IMR-90 (cell line): ENCODE data around the gene RPGRIP1L. TPM values are rescaled to one million over a fixed set of nuclear protein-coding genes. Genes with fewer than 3 reads are reported as not detected.
"Not testable (repeated sequence)": the region's sequence is repeated elsewhere in the genome, so short reads cannot be mapped to it uniquely, and the experiment has no call there.

Experiments used
- ATAC-seq: fragments of 200-7000 bp; cut with Tn5 transposase; 2 replicates; pipeline ENCODE4 v1.9.1; 2020; ENCODE audit warnings: low read depth, mild to moderate bottlenecking, moderate library complexity
- BruUV-seq: library from RNA; stranded (reverse); fragments of 400-500 nt; replicated peaks from 2 replicates; lab custom pipeline; 2021; lab: Mats Ljungman, UMichigan
- CTCF ChIA-PET: fragments of 300-600 bp; formaldehyde crosslinking; extraction: SDS; loops from one replicate; lab custom pipeline; 2021; ENCODE audit warnings: antibody characterized with exemption; lab: Yijun Ruan, JAX
- POLR2A ChIA-PET: fragments of 300-600 bp; sonication (Branson Sonifier 250); formaldehyde crosslinking; loops from one replicate; lab custom pipeline; 2022; ENCODE audit warnings: antibody characterized with exemption; ENCODE audit not compliant: unreplicated experiment; lab: Charles Lee
- DNase-seq: peaks from one replicate; pipeline ENCODE4 v3.0.0; 2013
- H2AFZ ChIP-seq: replicated peaks from 2 replicates; pipeline ENCODE3; 2013; ENCODE audit warnings: low read length, mild to moderate bottlenecking; ENCODE audit not compliant: poor library complexity
- H2AK5ac ChIP-seq: 2 replicates; pipeline ENCODE4 v1.6.1; 2013; ENCODE audit warnings: low read depth, low read length, inconsistent platforms
- H2AK9ac ChIP-seq: replicated peaks from 2 replicates; pipeline ENCODE3; 2013; ENCODE audit warnings: mild to moderate bottlenecking, low read depth, low read length, moderate library complexity; ENCODE audit not compliant: poor library complexity
- H2BK120ac ChIP-seq: 2 replicates; pipeline ENCODE4 v1.6.1; 2013; ENCODE audit warnings: low read depth, low read length, inconsistent platforms
- H2BK15ac ChIP-seq: 3 replicates; pipeline ENCODE4 v1.6.1; 2013; ENCODE audit warnings: low read depth, low read length, inconsistent platforms
- H2BK20ac ChIP-seq: 2 replicates; pipeline ENCODE4 v1.6.1; 2013; ENCODE audit warnings: low read depth, mild to moderate bottlenecking, inconsistent platforms, low read length, moderate library complexity
- H2BK5ac ChIP-seq: 2 replicates; pipeline ENCODE4 v1.6.1; 2013; ENCODE audit warnings: mild to moderate bottlenecking, low read depth, low read length, inconsistent platforms; ENCODE audit not compliant: poor library complexity, severe bottlenecking
- H3K14ac ChIP-seq: replicated peaks from 2 replicates; pipeline ENCODE4 v1.6.1; 2013; ENCODE audit warnings: low read depth, low read length, inconsistent platforms
- H3K18ac ChIP-seq: 2 replicates; pipeline ENCODE4 v1.6.1; 2013; ENCODE audit warnings: low read depth, low read length, control low read depth
- H3K23ac ChIP-seq: 2 replicates; pipeline ENCODE4 v1.6.1; 2013; ENCODE audit warnings: low read depth, low read length, inconsistent platforms
- H3K27ac ChIP-seq: 2 replicates; pipeline ENCODE4 v1.5.1; 2013; ENCODE audit warnings: mild to moderate bottlenecking, control low read depth, low read length; ENCODE audit not compliant: insufficient read depth
- H3K27me3 ChIP-seq: 2 replicates; pipeline ENCODE4 v1.6.1; 2013; ENCODE audit warnings: low read length; ENCODE audit not compliant: control insufficient read depth, insufficient read depth
- H3K36me3 ChIP-seq: 2 replicates; pipeline ENCODE4 v1.6.1; 2013; ENCODE audit warnings: low read length, mixed read lengths; ENCODE audit not compliant: control insufficient read depth, insufficient read depth
- H3K4ac ChIP-seq: 2 replicates; pipeline ENCODE4 v1.6.1; 2013; ENCODE audit warnings: low read depth, low read length, inconsistent platforms
- H3K4me1 ChIP-seq: 2 replicates; pipeline ENCODE4 v1.6.1; 2013; ENCODE audit warnings: low read length, mixed read lengths; ENCODE audit not compliant: control insufficient read depth, insufficient read depth
- H3K4me2 ChIP-seq: 2 replicates; pipeline ENCODE4 v1.6.1; 2013; ENCODE audit warnings: low read depth, mild to moderate bottlenecking, control low read depth, low read length, moderate library complexity
- H3K4me3 ChIP-seq: 2 replicates; pipeline ENCODE4 v1.5.1; 2013; ENCODE audit warnings: low read depth, mild to moderate bottlenecking, control low read depth, low read length, moderate library complexity; ENCODE audit not compliant: insufficient read depth
- H3K56ac ChIP-seq: 2 replicates; pipeline ENCODE4 v1.6.1; 2013; ENCODE audit warnings: low read length, inconsistent platforms; ENCODE audit not compliant: insufficient read depth; ENCODE audit errors: extremely low read depth
- H3K79me1 ChIP-seq, 2 experiments: 2 replicates each; pipeline ENCODE4 v1.6.1; 2013; ENCODE audit warnings: low read length in 2 of 2, inconsistent platforms in 1 of 2, low read depth in 1 of 2
- H3K9ac ChIP-seq: 2 replicates; pipeline ENCODE4 v1.6.1; 2013; ENCODE audit warnings: low read depth, low read length, control low read depth
- H3K9me1 ChIP-seq: 2 replicates; pipeline ENCODE4 v1.6.1; 2013; ENCODE audit warnings: low read length, inconsistent platforms; ENCODE audit not compliant: insufficient read depth
- H3K9me3 ChIP-seq: 2 replicates; pipeline ENCODE4 v1.6.1; 2013; ENCODE audit warnings: low read length; ENCODE audit not compliant: control insufficient read depth, insufficient read depth
- H4K20me1 ChIP-seq: 2 replicates; pipeline ENCODE4 v1.6.1; 2013; ENCODE audit warnings: low read length, inconsistent platforms; ENCODE audit not compliant: insufficient read depth
- H4K5ac ChIP-seq: 2 replicates; pipeline ENCODE4 v1.6.1; 2013; ENCODE audit warnings: mild to moderate bottlenecking, low read depth, low read length, control low read depth
- H4K8ac ChIP-seq, 2 experiments: 2 replicates each; pipeline ENCODE4 v1.6.1; 2013; ENCODE audit warnings: low read depth in 2 of 2, low read length in 2 of 2, control low read depth in 1 of 2, inconsistent platforms in 1 of 2
- H4K91ac ChIP-seq: 2 replicates; pipeline ENCODE4 v1.6.1; 2013; ENCODE audit warnings: low read depth, low read length, inconsistent platforms; ENCODE audit not compliant: insufficient read depth
- WGBS, 2 experiments: methylation state at CpG; one replicate each; pipeline versions ENCODE4 v1.1.5 to v1.1.7; 2013; ENCODE audit warnings: missing lambda C conversion rate in 2 of 2; ENCODE audit not compliant: insufficient read length in 1 of 2; ENCODE audit errors: extremely low coverage in 2 of 2; 5-methylcytosine and 5-hydroxymethylcytosine counted together
- dilution Hi-C: fragments of 300-500 bp; cut with HindIII; formaldehyde crosslinking; loops from one replicate; pipeline ENCODE4 v1.14.3; 2018; ENCODE audit warnings: low sequenced_read_pairs; ENCODE audit not compliant: unreplicated experiment
- in situ Hi-C: fragments of 300-500 bp; cut with MboI; formaldehyde crosslinking; loops from 3 replicates; pipeline ENCODE4 v1.14.3; 2019; ENCODE audit warnings: low sequenced_read_pairs, inconsistent platforms, mixed read lengths
- intact Hi-C: fragments of 100-400 bp; cut with micrococcal nuclease; formaldehyde crosslinking; loops from 2 replicates; pipeline ENCODE4 v1.10.0; 2022
- polyA plus RNA-seq, 3 experiments: library from polyadenylated mRNA; depleted of rRNA; stranded (reverse); fragments of >200 nt; gene quantifications; 2 replicates each; pipeline ENCODE4 v1.2.3, GENCODE V29; 2012; ENCODE audit warnings: low replicate concordance in 1 of 3
- total RNA-seq: library from RNA; depleted of rRNA; stranded (reverse); fragments of >200 nt; gene quantifications from 2 replicates; pipeline ENCODE4 v1.2.3, GENCODE V29; 2012

Gene RPGRIP1L
- total and polyA plus RNA-seq, 2 of the 4 experiments (the other 2 are of a cell fraction): 7.3 to 10.4 TPM

DNA sequence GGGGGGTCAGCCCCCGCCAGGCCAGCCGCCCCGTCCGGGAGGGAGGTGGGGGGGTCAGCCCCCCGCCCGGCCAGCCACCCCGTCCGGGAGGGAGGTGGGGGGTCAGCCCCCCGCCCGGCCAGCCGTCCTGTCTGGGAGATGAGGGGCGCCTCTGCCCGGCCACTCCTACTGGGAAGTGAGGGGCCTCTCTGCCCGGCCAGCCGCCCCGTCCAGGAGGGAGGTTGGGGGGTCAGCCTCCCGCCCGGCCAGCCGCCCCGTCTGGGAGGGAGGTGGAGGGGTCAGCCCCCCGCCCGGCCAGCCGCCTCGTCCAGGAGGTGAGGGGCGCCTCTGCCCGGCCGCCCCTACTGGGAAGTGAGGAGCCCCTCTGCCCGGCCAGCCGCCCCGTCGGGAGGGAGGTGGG is 5.4 kb downstream of the RPGRIP1L start:
- H3K4ac ChIP-seq, H3K14ac ChIP-seq, intact Hi-C loops, H3K4me3 ChIP-seq, BruUV-seq, H2BK15ac ChIP-seq, H3K9me3 ChIP-seq, ATAC-seq, H3K27ac ChIP-seq, H2AFZ ChIP-seq, H4K20me1 ChIP-seq, DNase-seq, H3K4me2 ChIP-seq, dilution Hi-C loops, H3K27me3 ChIP-seq, H3K9me1 ChIP-seq, H4K5ac ChIP-seq, H3K23ac ChIP-seq, H4K91ac ChIP-seq, H2AK9ac ChIP-seq, in situ Hi-C loops, H3K36me3 ChIP-seq, POLR2A ChIA-PET, H3K4me1 ChIP-seq, H4K8ac ChIP-seq, H3K18ac ChIP-seq, CTCF ChIA-PET, H2BK20ac ChIP-seq, H3K56ac ChIP-seq, H2BK5ac ChIP-seq, H2AK5ac ChIP-seq, H2BK120ac ChIP-seq, H3K9ac ChIP-seq: not testable (repeated sequence)
- H3K79me1 ChIP-seq: peaks cover 11 to 15% of the 10 kb centered on the region in 2 experiments; a peak in 2 of 4 replicates
- 73% methylated on average over 3 of the region's 31 CpGs; no CpG with 5 or more reads in 1 of the 2 experiments for WGBS, 2 experiments
